LNCAP (cell line): Measurements from ENCODE around the gene COPA.

Experiments
- CTCF ChIP-seq: fragments of 450-650 bp; IDR thresholded peaks from 2 replicates; pipeline ENCODE4 v1.5.1; 2017; ENCODE audit warnings: mild to moderate bottlenecking

COPA gene

GRCh38 chr1:160371756-160372155, 28.7 kb upstream of the COPA start:
- TF ChIP-seq CTCF: no peak

- no peak for TF ChIP-seq CTCF
Observed at GRCh38 chr1:160371346-160371631, 28.2 kb upstream of the COPA start.

- TF ChIP-seq CTCF: no peak
Observed at GRCh38 chr1:160370561-160371345, 27.7 kb upstream of the COPA start.

GRCh38 chr1:160369087-160369486, 26.0 kb upstream of the COPA start:
- no peak for TF ChIP-seq CTCF

- TF ChIP-seq CTCF: no peak
Observed at GRCh38 chr1:160367934-160368923, 25.2 kb upstream of the COPA start.

GRCh38 chr1:160367516-160367900, 24.5 kb upstream of the COPA start:
- TF ChIP-seq CTCF: no peak

- no peak for TF ChIP-seq CTCF
Observed at GRCh38 chr1:160366731-160367515, 23.9 kb upstream of the COPA start, which contains the start of gene NHLH1. Gene NHLH1, plus strand, starts transcription at chr1:160367071. Its CDS starts 3,661 bp downstream, at chr1:160370732.
